Suprapubic skin (tissue), 4 donors: ENCODE results near the gene PHTF2. TPM values are rescaled to one million over a fixed set of nuclear protein-coding genes. Genes with fewer than 3 reads are reported as not detected.

Experiments
- DNase-seq, 2 donors: peaks; one replicate each; pipeline ENCODE4 v3.0.0-alpha.2; 2019; ENCODE audit warnings: low spot score in 2 of 2
- H3K27ac ChIP-seq: fragments of 200-600 bp; sonication (generic); one replicate; pipeline ENCODE4 v1.5.1; 2019
- H3K27me3 ChIP-seq: fragments of 200-600 bp; sonication (generic); one replicate; pipeline ENCODE4 v1.5.1; 2019
- H3K36me3 ChIP-seq: fragments of 200-600 bp; sonication (generic); one replicate; pipeline ENCODE4 v1.5.1; 2019
- H3K4me1 ChIP-seq: fragments of 200-600 bp; sonication (generic); one replicate; pipeline ENCODE4 v1.5.1; 2019
- H3K4me3 ChIP-seq: fragments of 200-600 bp; sonication (generic); one replicate; pipeline ENCODE4 v1.5.1; 2019; ENCODE audit warnings: mild to moderate bottlenecking
- H3K9me3 ChIP-seq: fragments of 200-600 bp; sonication (generic); one replicate; pipeline ENCODE4 v1.5.1; 2019
- CTCF ChIP-seq, 2 donors: fragments of 200-600 bp in 1 of 2; fragments of 450-650 bp in 1 of 2; sonication (generic) in 1 of 2; IDR thresholded peaks; one replicate each; pipeline ENCODE4 v1.5.1; 2016 to 2019; ENCODE audit warnings: antibody characterized with exemption in 2 of 2, mild to moderate bottlenecking in 1 of 2, moderate library complexity in 1 of 2
- EP300 ChIP-seq: sonication (generic); formaldehyde crosslinking; IDR thresholded peaks from one replicate; pipeline ENCODE4 v1.6.1; 2017; ENCODE audit warnings: antibody characterized with exemption
- POLR2A ChIP-seq, 2 donors: fragments of 450-650 bp; IDR thresholded peaks; one replicate each; pipeline ENCODE4 v1.6.1; 2017; ENCODE audit warnings: antibody characterized with exemption in 2 of 2, mild to moderate bottlenecking in 2 of 2, moderate library complexity in 2 of 2
- POLR2AphosphoS5 ChIP-seq, 3 donors: sonication (generic); formaldehyde crosslinking; IDR thresholded peaks; one replicate each; pipeline ENCODE4 v1.6.1; 2017; ENCODE audit warnings: antibody characterized with exemption in 3 of 3
- WGBS: methylation state at CpG from one replicate; pipeline ENCODE4 v1.1.5; 2018; 5-methylcytosine and 5-hydroxymethylcytosine counted together
- total RNA-seq, 4 donors: library from RNA; depleted of rRNA; stranded (reverse); fragments of >200 nt; gene quantifications; one replicate each; pipeline ENCODE4 v1.1.0, GENCODE V29; 2016

The PHTF2 gene
- total RNA-seq, 4 donors from 2014 or later = 9.6 to 33.7 (median 15.7) TPM

GRCh38 chr7:77959080-77959479 lies 160.5 kb downstream of the PHTF2 start:
- TF ChIP-seq CTCF (IDR thresholded peaks at IDR 0.05) = no peak
- TF ChIP-seq EP300 = no peak
- no peak for TF ChIP-seq POLR2AphosphoS5 (IDR thresholded peaks at IDR 0.05)
- no peak for TF ChIP-seq POLR2A (IDR thresholded peaks at IDR 0.05)
- DNase-seq = no peak
- Histone ChIP-seq H3K4me1 (no peaks in the 10 kb centered on the region), H3K4me3 (no peak overlapping the region), H3K27me3 (no peaks in the 10 kb centered on the region), H3K9me3 (no peaks in the 10 kb centered on the region), H3K27ac (no peak overlapping the region), H3K36me3 (peaks cover 3% of the 10 kb centered on the region)
- 94% methylated on average over 2 of the region's 2 CpGs for WGBS

- Histone ChIP-seq H3K9me3 (no peaks in the 10 kb centered on the region), H3K4me3 (no peak overlapping the region), H3K4me1 (no peaks in the 10 kb centered on the region), H3K27ac (no peak overlapping the region), H3K36me3 (no peaks in the 10 kb centered on the region), H3K27me3 (no peaks in the 10 kb centered on the region)
- 71% methylated on average over 2 of the region's 2 CpGs for WGBS
- no peak for TF ChIP-seq POLR2AphosphoS5 (IDR thresholded peaks at IDR 0.05)
- TF ChIP-seq EP300 = no peak
- TF ChIP-seq CTCF (IDR thresholded peaks at IDR 0.05) = no peak
- TF ChIP-seq POLR2A (IDR thresholded peaks at IDR 0.05) = no peak
- no peak for DNase-seq
Observed at GRCh38 chr7:77960336-77960735, 161.8 kb downstream of the PHTF2 start.

DNA sequence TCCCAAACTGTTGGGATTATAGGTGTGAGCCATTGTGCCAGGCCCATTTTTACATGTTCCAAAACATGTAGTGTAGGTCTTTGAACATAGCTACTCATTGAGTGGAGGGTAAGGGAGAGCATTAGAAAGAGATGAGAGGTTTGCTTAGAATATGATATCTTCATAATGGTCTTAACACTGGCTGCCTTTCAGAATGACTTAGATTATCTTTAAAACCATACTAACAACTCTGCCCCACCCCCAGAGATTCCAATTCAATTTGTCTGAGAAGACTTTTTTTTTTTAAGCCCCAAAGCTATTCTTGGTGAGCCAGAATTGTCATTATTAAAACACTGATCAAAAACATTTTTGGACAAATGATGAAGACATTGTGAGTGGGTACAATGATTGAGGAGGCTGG lies 168.9 kb downstream of the PHTF2 start:
- Histone ChIP-seq H3K27ac (no peak overlapping the region), H3K4me1 (no peaks in the 10 kb centered on the region), H3K9me3 (no peaks in the 10 kb centered on the region), H3K27me3 (no peaks in the 10 kb centered on the region), H3K36me3 (no peaks in the 10 kb centered on the region), H3K4me3 (no peak overlapping the region)
- no peak for TF ChIP-seq CTCF (IDR thresholded peaks at IDR 0.05)
- TF ChIP-seq EP300 = no peak
- no peak for TF ChIP-seq POLR2A (IDR thresholded peaks at IDR 0.05)
- no peak for TF ChIP-seq POLR2AphosphoS5 (IDR thresholded peaks at IDR 0.05)
- no peak for DNase-seq

DNA sequence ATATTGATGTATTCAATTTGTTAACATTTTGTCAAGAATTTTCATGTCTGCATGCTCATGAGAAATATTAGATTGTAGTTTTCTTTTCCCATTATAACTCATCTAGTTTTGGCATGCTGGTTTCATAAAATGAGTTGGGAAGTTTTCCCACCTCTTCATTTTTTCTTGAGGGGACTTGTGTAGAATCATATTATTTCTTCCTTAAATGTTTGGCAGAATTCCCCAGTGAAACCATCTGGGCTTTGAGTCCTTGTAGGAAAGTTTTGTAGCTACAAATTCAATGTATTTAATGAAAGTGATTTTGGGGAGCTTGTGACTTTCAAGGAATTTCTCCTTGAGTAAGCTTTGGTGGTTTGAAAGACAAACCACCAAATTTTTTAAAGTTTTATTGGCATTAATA lies 173.2 kb downstream of the PHTF2 start:
- H3K4me1 ChIP-seq = no peaks in the 10 kb centered on the region
- no peaks in the 10 kb centered on the region for H3K9me3 ChIP-seq
- no peak for DNase-seq
- no peaks in the 10 kb centered on the region for H3K27me3 ChIP-seq
- no peak for TF ChIP-seq POLR2A (IDR thresholded peaks at IDR 0.05)
- TF ChIP-seq CTCF (IDR thresholded peaks at IDR 0.05) = no peak
- TF ChIP-seq EP300 = no peak
- TF ChIP-seq POLR2AphosphoS5 (IDR thresholded peaks at IDR 0.05) = no peak
- H3K36me3 ChIP-seq = no peaks in the 10 kb centered on the region
- H3K27ac ChIP-seq = no peak overlapping the region
- no peak overlapping the region for H3K4me3 ChIP-seq

- TF ChIP-seq EP300 (no peak), POLR2AphosphoS5 (IDR thresholded peaks at IDR 0.05) (no peak), POLR2A (IDR thresholded peaks at IDR 0.05) (no peak), CTCF (IDR thresholded peaks at IDR 0.05) (no peak)
- no peak overlapping the region for H3K27ac ChIP-seq
- 83% methylated on average over 2 of the region's 2 CpGs for WGBS
- no peak overlapping the region for H3K4me3 ChIP-seq
- no peaks in the 10 kb centered on the region for H3K4me1 ChIP-seq
- no peaks in the 10 kb centered on the region for H3K9me3 ChIP-seq
- no peaks in the 10 kb centered on the region for H3K27me3 ChIP-seq
- no peak for DNase-seq
- H3K36me3 ChIP-seq = no peaks in the 10 kb centered on the region
Observed at GRCh38 chr7:77975672-77976480, 177.3 kb downstream of the PHTF2 start.
